Type B pancreatic cell (in vitro differentiated cells): ENCODE data around the gene IGFBP1. TPM values are rescaled to one million over a fixed set of nuclear protein-coding genes. Genes with fewer than 3 reads are reported as not detected.
A peak's percentile ranks its signal among the peaks of the same experiment; 100 is the strongest.

Experiments used
- DNase-seq: peaks from one replicate; pipeline ENCODE4 v3.0.0; 2021; ENCODE audit warnings: mixed read lengths; ENCODE audit not compliant: unreplicated experiment; ENCODE audit errors: extremely low spot score
- H3K27ac Mint-ChIP-seq: 2 replicates; pipeline ENCODE4 v1.8.0; 2021; ENCODE audit warnings: mild to moderate bottlenecking, mixed read lengths
- H3K27me3 Mint-ChIP-seq: 2 replicates; pipeline ENCODE4 v1.8.0; 2021; ENCODE audit warnings: mixed read lengths
- H3K36me3 Mint-ChIP-seq: 2 replicates; pipeline ENCODE4 v1.8.0; 2021; ENCODE audit warnings: mixed read lengths
- H3K4me1 Mint-ChIP-seq: one replicate; pipeline ENCODE4 v1.8.0; 2021; ENCODE audit warnings: mixed read lengths; ENCODE audit not compliant: unreplicated experiment
- H3K4me3 Mint-ChIP-seq: 2 replicates; pipeline ENCODE4 v1.8.0; 2021; ENCODE audit warnings: mild to moderate bottlenecking, mixed read lengths
- H3K9me3 Mint-ChIP-seq: 2 replicates; pipeline ENCODE4 v1.8.0; 2021; ENCODE audit warnings: mixed read lengths
- CTCF ChIP-seq: fragments of 200-600 bp; sonication (generic); conservative IDR thresholded peaks from 2 replicates; pipeline ENCODE4 v1.5.0; 2021; ENCODE audit warnings: antibody characterized with exemption, mild to moderate bottlenecking
- total RNA-seq: library from RNA; stranded (reverse); gene quantifications from 2 replicates; pipeline ENCODE4 v1.2.1, GENCODE V29; 2021; ENCODE audit warnings: low replicate concordance

The IGFBP1 gene
- total RNA-seq, 1 donor from 2014 or later, result 0.75 TPM

- no peak for DNase-seq
- peak overlapping the region; percentile 37 for H3K4me3 Mint-ChIP-seq
- peaks cover 6% of the 10 kb centered on the region for H3K4me1 Mint-ChIP-seq
- H3K27ac Mint-ChIP-seq, result no peak overlapping the region
- H3K9me3 Mint-ChIP-seq, result no peaks in the 10 kb centered on the region
- peaks cover 67% of the 10 kb centered on the region for H3K27me3 Mint-ChIP-seq
- peak; percentile 83 for TF ChIP-seq CTCF
- no peaks in the 10 kb centered on the region for H3K36me3 Mint-ChIP-seq
Measured at GRCh38 chr7:45890902-45891461, 2.7 kb downstream of the IGFBP1 start.

- Mint-ChIP-seq H3K4me1 (peaks cover 6% of the 10 kb centered on the region), H3K27ac (no peak overlapping the region), H3K9me3 (no peaks in the 10 kb centered on the region), H3K4me3 (no peak overlapping the region), H3K27me3 (peaks cover 62% of the 10 kb centered on the region), H3K36me3 (no peaks in the 10 kb centered on the region)
- DNase-seq, result no peak
- TF ChIP-seq CTCF, result no peak
Measured at GRCh38 chr7:45891462-45892402, 3.4 kb downstream of the IGFBP1 start.

GRCh38 chr7:45892407-45893035 lies 4.2 kb downstream of the IGFBP1 start:
- Mint-ChIP-seq H3K9me3 (no peaks in the 10 kb centered on the region), H3K36me3 (no peaks in the 10 kb centered on the region), H3K4me1 (peaks cover 6% of the 10 kb centered on the region), H3K4me3 (no peak overlapping the region), H3K27ac (no peak overlapping the region), H3K27me3 (peaks cover 54% of the 10 kb centered on the region)
- no peak for DNase-seq
- TF ChIP-seq CTCF, result no peak

- H3K4me3 Mint-ChIP-seq, result no peak overlapping the region
- DNase-seq, result no peak
- TF ChIP-seq CTCF, result no peak
- H3K27me3 Mint-ChIP-seq, result peaks cover 45% of the 10 kb centered on the region
- no peaks in the 10 kb centered on the region for H3K9me3 Mint-ChIP-seq
- H3K36me3 Mint-ChIP-seq, result no peaks in the 10 kb centered on the region
- H3K4me1 Mint-ChIP-seq, result no peaks in the 10 kb centered on the region
- H3K27ac Mint-ChIP-seq, result no peak overlapping the region
Measured at GRCh38 chr7:45893374-45893995, 5.2 kb downstream of the IGFBP1 start.

GRCh38 chr7:45893996-45894664 lies 5.8 kb downstream of the IGFBP1 start:
- H3K9me3 Mint-ChIP-seq, result no peaks in the 10 kb centered on the region
- no peak for TF ChIP-seq CTCF
- no peaks in the 10 kb centered on the region for H3K4me1 Mint-ChIP-seq
- DNase-seq, result no peak
- H3K27ac Mint-ChIP-seq, result no peak overlapping the region
- no peaks in the 10 kb centered on the region for H3K36me3 Mint-ChIP-seq
- peaks cover 42% of the 10 kb centered on the region for H3K27me3 Mint-ChIP-seq
- H3K4me3 Mint-ChIP-seq, result no peak overlapping the region
